Measurements from ENCODE around the gene AKAP8. TPM values are rescaled to one million over a fixed set of nuclear protein-coding genes. Genes with fewer than 3 reads are reported as not detected.
A peak's percentile ranks its signal among the peaks of the same experiment; 100 is the strongest.

AKAP8 gene
- total RNA-seq (79.1 TPM), polyA plus RNA-seq (10 to 100 TPM; 11.3 to 15.6 (median 13.6) TPM)

GRCh38 chr19:15379083-15379998 is at the start of gene AKAP8:
AKAP8 (minus strand) TSS chr19:15379787; CDS start chr19:15379731, 56 bp downstream.
- Mint-ChIP-seq H3K27me3 (no peaks in the 10 kb centered on the region), H3K36me3 (no peaks in the 10 kb centered on the region), H3K4me3 (peak within 1 kb of the TSS; percentile 96 to 99 (median 98)), H3K4me1 (peaks cover 8 to 52% (median 22%) of the 10 kb centered on the region in 4 donors), H3K27ac (peak within 1 kb of the TSS; percentile 98 to 99 (median 98)), H3K9me3 (peaks cover 0 to 2% (median 0%) of the 10 kb centered on the region in 7 donors)
- peak within 1 kb of the TSS; percentile 98 for H3K27ac ChIP-seq (ENCODE audit: insufficient read depth, low read length, poor library complexity, severe bottlenecking)
- H3K27me3 ChIP-seq (ENCODE audit: control insufficient read depth, insufficient read depth, low read length) = no peaks in the 10 kb centered on the region
- H3K4me1 ChIP-seq (ENCODE audit: control insufficient read depth, insufficient read depth, low read length, poor library complexity, severe bottlenecking) = peaks cover 27% of the 10 kb centered on the region
- DNase-seq (peak; percentile 97 to 99 (median 98)), ATAC-seq (ENCODE audit: low read depth in 2 of 2) (peak; percentile 93 to 94)
- peak within 1 kb of the TSS; percentile 98 for H3K4me3 ChIP-seq (ENCODE audit: low read depth, low read length)
- peaks cover 7% of the 10 kb centered on the region for H3K36me3 ChIP-seq (ENCODE audit: control insufficient read depth, insufficient read depth, low read length)
- no peaks in the 10 kb centered on the region for H3K9me3 ChIP-seq (ENCODE audit: control insufficient read depth in 2 of 2, low read length in 2 of 2)

- peaks cover 0 to 25% (median 15%) of the 10 kb centered on the region in 4 donors for H3K4me1 Mint-ChIP-seq
- H3K36me3 ChIP-seq (ENCODE audit: control insufficient read depth, insufficient read depth, low read length) = peaks cover 37% of the 10 kb centered on the region
- H3K9me3 Mint-ChIP-seq = peaks cover 0 to 2% (median 0%) of the 10 kb centered on the region in 7 donors
- DNase-seq (no peak), ATAC-seq (ENCODE audit: low read depth in 2 of 2) (no peak)
- H3K9me3 ChIP-seq (ENCODE audit: control insufficient read depth in 2 of 2, low read length in 2 of 2) = peaks cover 3 to 6% of the 10 kb centered on the region in 2 experiments
- H3K4me3 ChIP-seq (ENCODE audit: low read depth, low read length) = no peak overlapping the region
- H3K27ac Mint-ChIP-seq = no peak overlapping the region
- H3K27ac ChIP-seq (ENCODE audit: insufficient read depth, low read length, poor library complexity, severe bottlenecking) = no peak overlapping the region
- no peak overlapping the region for H3K4me3 Mint-ChIP-seq
- no peaks in the 10 kb centered on the region for H3K27me3 ChIP-seq (ENCODE audit: control insufficient read depth, insufficient read depth, low read length)
- H3K36me3 Mint-ChIP-seq = peaks cover 17% of the 10 kb centered on the region
- peaks cover 25% of the 10 kb centered on the region for H3K4me1 ChIP-seq (ENCODE audit: control insufficient read depth, insufficient read depth, low read length, poor library complexity, severe bottlenecking)
- H3K27me3 Mint-ChIP-seq = peaks cover 4% of the 10 kb centered on the region
Measured at GRCh38 chr19:15427991-15428471, 48.4 kb upstream of the AKAP8 start.

- H3K36me3 ChIP-seq (ENCODE audit: control insufficient read depth, insufficient read depth, low read length) = peaks cover 39% of the 10 kb centered on the region
- no peaks in the 10 kb centered on the region for H3K27me3 ChIP-seq (ENCODE audit: control insufficient read depth, insufficient read depth, low read length)
- H3K27ac Mint-ChIP-seq = peak overlapping the region in 1 of 3 donors; percentile 26
- no peak for ATAC-seq (ENCODE audit: low read depth in 2 of 2)
- peaks cover 4% of the 10 kb centered on the region for H3K27me3 Mint-ChIP-seq
- no peak overlapping the region for H3K27ac ChIP-seq (ENCODE audit: insufficient read depth, low read length, poor library complexity, severe bottlenecking)
- H3K9me3 ChIP-seq (ENCODE audit: control insufficient read depth in 2 of 2, low read length in 2 of 2) = peaks cover 3 to 7% of the 10 kb centered on the region in 2 experiments
- H3K4me1 ChIP-seq (ENCODE audit: control insufficient read depth, insufficient read depth, low read length, poor library complexity, severe bottlenecking) = peaks cover 22% of the 10 kb centered on the region
- H3K4me3 Mint-ChIP-seq = peak overlapping the region in 1 of 4 donors; percentile 5
- peaks cover 20% of the 10 kb centered on the region for H3K36me3 Mint-ChIP-seq
- no peak overlapping the region for H3K4me3 ChIP-seq (ENCODE audit: low read depth, low read length)
- H3K9me3 Mint-ChIP-seq = peaks cover 0 to 5% (median 0%) of the 10 kb centered on the region in 7 donors
- peaks cover 0 to 24% (median 13%) of the 10 kb centered on the region in 4 donors for H3K4me1 Mint-ChIP-seq
- no peak for DNase-seq
Measured at GRCh38 chr19:15427350-15427700, 47.7 kb upstream of the AKAP8 start.

- peaks cover 39% of the 10 kb centered on the region for H3K36me3 ChIP-seq (ENCODE audit: control insufficient read depth, insufficient read depth, low read length)
Measured at GRCh38 chr19:15426485-15427349, 47.1 kb upstream of the AKAP8 start.

GRCh38 chr19:15425321-15425950 is 45.8 kb upstream of the AKAP8 start:
- DNase-seq = no peak
- Mint-ChIP-seq H3K9me3 (peaks cover 0 to 5% (median 0%) of the 10 kb centered on the region in 7 donors), H3K4me3 (no peak overlapping the region), H3K27ac (no peak overlapping the region), H3K4me1 (peaks cover 0 to 8% (median 2%) of the 10 kb centered on the region in 4 donors), H3K27me3 (peaks cover 4% of the 10 kb centered on the region), H3K36me3 (peaks cover 20% of the 10 kb centered on the region)
- Histone ChIP-seq H3K27me3 (ENCODE audit: control insufficient read depth, insufficient read depth, low read length) (no peaks in the 10 kb centered on the region), H3K9me3 (ENCODE audit: control insufficient read depth in 2 of 2, low read length in 2 of 2) (peaks cover 3 to 7% of the 10 kb centered on the region in 2 experiments), H3K27ac (ENCODE audit: insufficient read depth, low read length, poor library complexity, severe bottlenecking) (no peak overlapping the region), H3K4me1 (ENCODE audit: control insufficient read depth, insufficient read depth, low read length, poor library complexity, severe bottlenecking) (peaks cover 5% of the 10 kb centered on the region), H3K4me3 (ENCODE audit: low read depth, low read length) (no peak overlapping the region), H3K36me3 (ENCODE audit: control insufficient read depth, insufficient read depth, low read length) (peaks cover 39% of the 10 kb centered on the region)
- ATAC-seq (ENCODE audit: low read depth in 2 of 2) = no peak

More at GRCh38 chr19:15426485-15427349, 47.1 kb upstream of the AKAP8 start:
- H3K27me3 Mint-ChIP-seq = peaks cover 4% of the 10 kb centered on the region
- H3K27ac Mint-ChIP-seq = no peak overlapping the region
- Histone ChIP-seq H3K27ac (ENCODE audit: insufficient read depth, low read length, poor library complexity, severe bottlenecking) (no peak overlapping the region), H3K4me1 (ENCODE audit: control insufficient read depth, insufficient read depth, low read length, poor library complexity, severe bottlenecking) (peaks cover 17% of the 10 kb centered on the region), H3K9me3 (ENCODE audit: control insufficient read depth in 2 of 2, low read length in 2 of 2) (peaks cover 3 to 7% of the 10 kb centered on the region in 2 experiments), H3K4me3 (ENCODE audit: low read depth, low read length) (no peak overlapping the region), H3K27me3 (ENCODE audit: control insufficient read depth, insufficient read depth, low read length) (no peaks in the 10 kb centered on the region)
- H3K4me1 Mint-ChIP-seq = peaks cover 0 to 20% (median 10%) of the 10 kb centered on the region in 4 donors
- peaks cover 0 to 5% (median 0%) of the 10 kb centered on the region in 7 donors for H3K9me3 Mint-ChIP-seq
- H3K36me3 Mint-ChIP-seq = peaks cover 20% of the 10 kb centered on the region
- ATAC-seq (ENCODE audit: low read depth in 2 of 2) (no peak), DNase-seq (no peak)
- peak overlapping the region in 2 of 4 donors; percentile 55 to 61 for H3K4me3 Mint-ChIP-seq

- ATAC-seq (ENCODE audit: low read depth in 2 of 2) (no peak), DNase-seq (no peak)
- Mint-ChIP-seq H3K27ac (no peak overlapping the region), H3K36me3 (peaks cover 20% of the 10 kb centered on the region), H3K27me3 (peaks cover 4% of the 10 kb centered on the region), H3K4me3 (no peak overlapping the region), H3K4me1 (peaks cover 0 to 6% (median 2%) of the 10 kb centered on the region in 4 donors), H3K9me3 (peaks cover 0 to 5% (median 0%) of the 10 kb centered on the region in 7 donors)
- Histone ChIP-seq H3K9me3 (ENCODE audit: control insufficient read depth in 2 of 2, low read length in 2 of 2) (peaks cover 3 to 7% of the 10 kb centered on the region in 2 experiments), H3K27me3 (ENCODE audit: control insufficient read depth, insufficient read depth, low read length) (no peaks in the 10 kb centered on the region), H3K4me1 (ENCODE audit: control insufficient read depth, insufficient read depth, low read length, poor library complexity, severe bottlenecking) (peaks cover under 1% of the 10 kb centered on the region), H3K27ac (ENCODE audit: insufficient read depth, low read length, poor library complexity, severe bottlenecking) (no peak overlapping the region), H3K4me3 (ENCODE audit: low read depth, low read length) (no peak overlapping the region), H3K36me3 (ENCODE audit: control insufficient read depth, insufficient read depth, low read length) (peaks cover 39% of the 10 kb centered on the region)
Measured at GRCh38 chr19:15424692-15425272, 45.2 kb upstream of the AKAP8 start.
